OCI-LY1 (cell line): ENCODE results near the gene INSYN1.

Experiments
- H2AFZ ChIP-seq: fragments of 200-600 bp; sonication (generic), shearing (Covaris generic); 2 replicates; pipeline ENCODE4 v1.6.0; 2014; ENCODE audit warnings: antibody characterized with exemption, mild to moderate bottlenecking, low read length
- H3F3A ChIP-seq: fragments of 200-600 bp; sonication (generic), shearing (Covaris generic); 2 replicates; pipeline ENCODE4 v1.6.0; 2014; ENCODE audit warnings: mild to moderate bottlenecking, antibody characterized with exemption, low read length, moderate library complexity; ENCODE audit not compliant: insufficient read depth
- H3K27ac ChIP-seq: fragments of 200-600 bp; sonication (generic); 2 replicates; pipeline ENCODE4 v1.5.1; 2014; ENCODE audit warnings: low read length, mixed run types, mild to moderate bottlenecking, low read depth; ENCODE audit not compliant: poor library complexity, severe bottlenecking
- H3K27me3 ChIP-seq: fragments of 200-600 bp; sonication (generic); 2 replicates; pipeline ENCODE4 v1.6.0; 2014; ENCODE audit warnings: antibody characterized with exemption, mild to moderate bottlenecking, low read length, moderate library complexity; ENCODE audit not compliant: insufficient read depth
- H3K36me3 ChIP-seq: fragments of 200-600 bp; sonication (generic); 2 replicates; pipeline ENCODE4 v1.6.1; 2014; ENCODE audit warnings: mild to moderate bottlenecking, antibody characterized with exemption, low read length, moderate library complexity, mixed read lengths; ENCODE audit not compliant: insufficient read depth
- H3K4me1 ChIP-seq: fragments of 200-600 bp; sonication (generic); 2 replicates; pipeline ENCODE4 v1.5.1; 2014; ENCODE audit warnings: mild to moderate bottlenecking, low read length, moderate library complexity; ENCODE audit not compliant: insufficient read depth, severe bottlenecking
- H3K4me2 ChIP-seq: fragments of 200-600 bp; sonication (generic), shearing (Covaris generic); 2 replicates; pipeline ENCODE4 v1.6.1; 2014; ENCODE audit warnings: low read length
- H3K4me3 ChIP-seq: fragments of 200-600 bp; sonication (generic); 2 replicates; pipeline ENCODE4 v1.5.1; 2014; ENCODE audit warnings: low read length, low read depth, mild to moderate bottlenecking, mixed read lengths; ENCODE audit not compliant: poor library complexity, severe bottlenecking
- H3K79me2 ChIP-seq: fragments of 200-600 bp; shearing (Covaris generic); 2 replicates; pipeline ENCODE4 v1.6.1; 2016; ENCODE audit warnings: mixed run types, low read length, mixed read lengths; ENCODE audit not compliant: insufficient read depth
- H3K9ac ChIP-seq: fragments of 200-600 bp; sonication (generic), shearing (Covaris generic); 2 replicates; pipeline ENCODE4 v1.6.1; 2014; ENCODE audit warnings: mild to moderate bottlenecking, low read length, mixed read lengths
- H3K9me2 ChIP-seq: fragments of 200-600 bp; sonication (generic), shearing (Covaris generic); 2 replicates; pipeline ENCODE4 v1.6.1; 2014; ENCODE audit warnings: low read depth, mild to moderate bottlenecking, low read length, mixed read lengths
- H3K9me3 ChIP-seq: fragments of 200-600 bp; shearing (Covaris generic); 2 replicates; pipeline ENCODE4 v1.6.1; 2014; ENCODE audit warnings: low read length, mixed read lengths
- H4K20me1 ChIP-seq: fragments of 200-600 bp; sonication (generic), shearing (Covaris generic); 2 replicates; pipeline ENCODE4 v1.6.0; 2016; ENCODE audit warnings: mild to moderate bottlenecking, low read length; ENCODE audit not compliant: insufficient read depth
- EZH2 ChIP-seq: fragments of 200-600 bp; sonication (generic), shearing (Covaris generic); IDR thresholded peaks from 2 replicates; pipeline ENCODE4 v1.8.0; 2017; ENCODE audit warnings: borderline replicate concordance, mixed run types, mild to moderate bottlenecking, antibody characterized with exemption, low read length, moderate library complexity, mixed read lengths
- TF ChIP-seq, protein P1 (sequence below): fragments of 200-600 bp; sonication (generic), shearing (Covaris generic); IDR thresholded peaks from 2 replicates; pipeline ENCODE4 v1.5.1; 2017; ENCODE audit warnings: mild to moderate bottlenecking, antibody characterized with exemption, low read length, moderate library complexity, mixed read lengths

Gene INSYN1

DNA sequence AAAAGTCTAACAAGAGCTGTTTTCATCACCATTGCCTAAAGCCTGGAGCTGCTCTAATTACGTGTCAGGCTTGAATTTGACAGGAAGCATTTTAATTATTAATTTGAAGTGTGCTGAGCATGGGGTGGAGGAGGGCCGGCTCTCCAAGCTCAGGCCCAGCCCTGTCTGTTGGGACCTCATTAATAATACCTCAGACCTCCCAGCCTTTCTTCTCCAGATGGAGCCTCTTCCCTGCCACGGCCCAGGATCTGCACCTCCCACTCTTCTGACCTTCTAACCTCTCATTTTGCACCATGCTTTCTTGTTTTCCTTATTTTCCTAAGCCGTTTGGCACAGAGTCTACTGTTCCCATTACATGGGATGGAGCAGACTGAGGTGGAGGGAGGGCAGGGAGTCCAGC is 30.0 kb downstream of the INSYN1 start:
- Histone ChIP-seq H3K4me1 (no peaks in the 10 kb centered on the region), H3K4me3 (no peak overlapping the region), H4K20me1 (no peaks in the 10 kb centered on the region), H3K9ac (no peak overlapping the region), H3K9me2 (no peaks in the 10 kb centered on the region), H3K9me3 (no peaks in the 10 kb centered on the region), H3K79me2 (no peaks in the 10 kb centered on the region), H3F3A (no peaks in the 10 kb centered on the region), H3K27me3 (0 out of 2 replicates have a peak, but pooled peaks cover 4% of the 10 kb centered on the region), H3K36me3 (no peaks in the 10 kb centered on the region), H3K27ac (no peak overlapping the region), H2AFZ (no peak overlapping the region), H3K4me2 (no peak overlapping the region)
- TF ChIP-seq, protein P1, sequence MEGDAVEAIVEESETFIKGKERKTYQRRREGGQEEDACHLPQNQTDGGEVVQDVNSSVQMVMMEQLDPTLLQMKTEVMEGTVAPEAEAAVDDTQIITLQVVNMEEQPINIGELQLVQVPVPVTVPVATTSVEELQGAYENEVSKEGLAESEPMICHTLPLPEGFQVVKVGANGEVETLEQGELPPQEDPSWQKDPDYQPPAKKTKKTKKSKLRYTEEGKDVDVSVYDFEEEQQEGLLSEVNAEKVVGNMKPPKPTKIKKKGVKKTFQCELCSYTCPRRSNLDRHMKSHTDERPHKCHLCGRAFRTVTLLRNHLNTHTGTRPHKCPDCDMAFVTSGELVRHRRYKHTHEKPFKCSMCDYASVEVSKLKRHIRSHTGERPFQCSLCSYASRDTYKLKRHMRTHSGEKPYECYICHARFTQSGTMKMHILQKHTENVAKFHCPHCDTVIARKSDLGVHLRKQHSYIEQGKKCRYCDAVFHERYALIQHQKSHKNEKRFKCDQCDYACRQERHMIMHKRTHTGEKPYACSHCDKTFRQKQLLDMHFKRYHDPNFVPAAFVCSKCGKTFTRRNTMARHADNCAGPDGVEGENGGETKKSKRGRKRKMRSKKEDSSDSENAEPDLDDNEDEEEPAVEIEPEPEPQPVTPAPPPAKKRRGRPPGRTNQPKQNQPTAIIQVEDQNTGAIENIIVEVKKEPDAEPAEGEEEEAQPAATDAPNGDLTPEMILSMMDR, result no peak
- TF ChIP-seq EZH2, result no peak

DNA sequence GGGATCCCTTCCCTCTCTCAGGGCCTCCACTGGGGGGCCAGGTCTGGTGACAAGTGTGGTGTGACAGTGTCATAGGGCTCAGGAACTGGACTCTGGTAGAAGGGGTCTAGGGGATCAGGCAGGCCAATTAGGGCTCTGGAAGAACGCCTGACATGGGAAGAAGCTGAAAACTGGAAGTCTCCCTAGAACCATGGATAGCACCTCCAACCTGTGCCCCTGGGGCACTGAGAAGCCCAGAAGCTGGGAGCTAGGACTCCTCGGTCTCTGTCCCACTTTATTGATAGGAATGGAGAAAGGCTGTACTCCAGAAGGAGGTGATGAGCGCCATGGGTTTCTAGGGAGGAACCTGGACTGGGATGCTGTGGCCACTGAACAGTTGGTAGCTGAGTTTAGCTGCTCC is 30.7 kb downstream of the INSYN1 start:
- no peaks in the 10 kb centered on the region for H4K20me1 ChIP-seq
- H3K27me3 ChIP-seq, result 0 out of 2 replicates have a peak, but pooled peaks cover 4% of the 10 kb centered on the region
- H3K4me2 ChIP-seq, result no peak overlapping the region
- no peak for TF ChIP-seq EZH2
- TF ChIP-seq, protein P1, result no peak
- no peaks in the 10 kb centered on the region for H3K4me1 ChIP-seq
- no peaks in the 10 kb centered on the region for H3K36me3 ChIP-seq
- H3K79me2 ChIP-seq, result no peaks in the 10 kb centered on the region
- H3K4me3 ChIP-seq, result no peak overlapping the region
- H3K9ac ChIP-seq, result no peak overlapping the region
- no peaks in the 10 kb centered on the region for H3K9me3 ChIP-seq
- H2AFZ ChIP-seq, result no peak overlapping the region
- H3F3A ChIP-seq, result no peaks in the 10 kb centered on the region
- H3K9me2 ChIP-seq, result no peaks in the 10 kb centered on the region
- no peak overlapping the region for H3K27ac ChIP-seq

DNA sequence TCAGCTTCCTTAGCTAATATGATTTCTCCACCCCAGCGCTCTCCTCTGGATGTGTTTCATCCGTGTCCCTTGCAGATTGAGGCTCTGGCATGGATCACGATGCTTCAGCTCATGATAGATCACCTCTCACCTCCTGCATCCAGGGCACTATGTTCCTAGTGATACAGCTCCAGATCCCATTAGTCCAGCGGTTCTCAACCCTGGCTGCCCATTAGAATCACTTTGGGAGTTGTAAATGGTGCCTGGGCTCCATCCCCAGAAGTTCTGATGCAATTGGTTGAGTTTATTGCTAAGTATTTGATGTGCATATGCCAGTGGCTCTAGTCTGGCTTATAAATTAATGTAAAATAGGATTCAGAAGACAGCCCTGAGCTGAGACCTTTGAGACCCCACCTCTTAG is 34.5 kb downstream of the INSYN1 start:
- Histone ChIP-seq H3K4me3 (no peak overlapping the region), H3K9me2 (no peaks in the 10 kb centered on the region), H3K27me3 (0 out of 2 replicates have a peak, but pooled peaks cover 4% of the 10 kb centered on the region), H4K20me1 (no peaks in the 10 kb centered on the region), H3K4me2 (no peak overlapping the region), H3F3A (no peaks in the 10 kb centered on the region), H2AFZ (no peak overlapping the region), H3K9ac (no peak overlapping the region), H3K79me2 (no peaks in the 10 kb centered on the region), H3K36me3 (no peaks in the 10 kb centered on the region), H3K4me1 (no peaks in the 10 kb centered on the region), H3K9me3 (no peaks in the 10 kb centered on the region), H3K27ac (no peak overlapping the region)
- no peak for TF ChIP-seq EZH2
- TF ChIP-seq, protein P1, result no peak
